ENCODE measurements around the gene RABIF.

- TF ChIP-seq CTCF (IDR thresholded peaks at IDR 0.05 in 8 of 11, conservative IDR thresholded peaks at IDR 0.05 in 3 of 11) (no peak), POLR2A (IDR thresholded peaks at IDR 0.05) (no peak), POLR2AphosphoS5 (IDR thresholded peaks at IDR 0.05) (no peak)
Measured at GRCh38 chr1:202905331-202905730, 16.4 kb upstream of the RABIF start.

Measured in spleen (tissue), 7 donors.